GM18951 (cell line): ENCODE data around the gene NDUFA8.

ENCODE experiments used
- POLR2A ChIP-seq: IDR thresholded peaks from 4 replicates; pipeline ENCODE4 v1.6.1; 2011; ENCODE audit warnings: mild to moderate bottlenecking; ENCODE audit not compliant: insufficient read length, insufficient read depth; ENCODE audit errors: extremely low read depth
- in situ Hi-C: fragments of 300-500 bp; cut with MboI; formaldehyde crosslinking; loops from one replicate; pipeline ENCODE4 v1.12.0; 2022; ENCODE audit warnings: low sequenced_read_pairs, mixed read lengths, inconsistent platforms; ENCODE audit not compliant: unreplicated experiment

The NDUFA8 gene

GRCh38 chr9:122116448-122117173 is 43.0 kb downstream of the NDUFA8 start:
- TF ChIP-seq POLR2A: no peak
- in situ Hi-C loops: loop anchor here (25.0 kb wide), 1 partner anchor 696 kb away; the partner anchor contains the start of gene OR1K1

GRCh38 chr9:122116040-122116439 is 43.5 kb downstream of the NDUFA8 start:
- TF ChIP-seq POLR2A: no peak
- in situ Hi-C loops: loop anchor here (25.0 kb wide), 1 partner anchor 696 kb away; the partner anchor contains the start of gene OR1K1

GRCh38 chr9:122115176-122116035 is 44.2 kb downstream of the NDUFA8 start:
- in situ Hi-C loops: loop anchor here (25.0 kb wide), 1 partner anchor 697 kb away; the partner anchor contains the start of gene OR1K1
- no peak for TF ChIP-seq POLR2A

GRCh38 chr9:122113574-122113973 is 46.0 kb downstream of the NDUFA8 start:
- TF ChIP-seq POLR2A: no peak
- in situ Hi-C loops: loop anchor here (25.0 kb wide), 1 partner anchor 699 kb away; the partner anchor contains the start of gene OR1K1

GRCh38 chr9:122112238-122112637 is 47.3 kb downstream of the NDUFA8 start:
- in situ Hi-C loops: loop anchor here (25.0 kb wide), 1 partner anchor 700 kb away; the partner anchor contains the start of gene OR1K1
- TF ChIP-seq POLR2A: no peak

GRCh38 chr9:122111413-122112085 is 48.0 kb downstream of the NDUFA8 start:
- TF ChIP-seq POLR2A: no peak

GRCh38 chr9:122110100-122110833 is 49.3 kb downstream of the NDUFA8 start:
- in situ Hi-C loops: loop anchor here (25.0 kb wide), 1 partner anchor 702 kb away; the partner anchor contains the start of gene OR1K1
- no peak for TF ChIP-seq POLR2A

More at GRCh38 chr9:122111413-122112085, 48.0 kb downstream of the NDUFA8 start:
- in situ Hi-C loops: loop anchor here (25.0 kb wide), 1 partner anchor 701 kb away; the partner anchor contains the start of gene OR1K1

GRCh38 chr9:122109035-122109813 is 50.4 kb downstream of the NDUFA8 start:
- TF ChIP-seq POLR2A: no peak

GRCh38 chr9:122107291-122107805 is 52.2 kb downstream of the NDUFA8 start:
- in situ Hi-C loops: loop anchor here (10.0 to 25.0 kb wide), 2 partner anchors 247 to 705 kb away; partner anchors contain the start of gene OR1K1
- no peak for TF ChIP-seq POLR2A

More at GRCh38 chr9:122109035-122109813, 50.4 kb downstream of the NDUFA8 start:
- in situ Hi-C loops: loop anchor here (10.0 to 25.0 kb wide), 2 partner anchors 246 to 703 kb away; partner anchors contain the start of gene OR1K1

- no peak for TF ChIP-seq POLR2A
- in situ Hi-C loops: loop anchor here (10.0 to 25.0 kb wide), 2 partner anchors 248 to 706 kb away; partner anchors contain the start of gene OR1K1
These were observed 53.0 kb downstream of the NDUFA8 start for GRCh38 chr9:122106576-122106975.

- in situ Hi-C loops: loop anchor here (10.0 to 25.0 kb wide), 2 partner anchors 251 to 708 kb away; partner anchors contain the start of gene OR1K1
- no peak for TF ChIP-seq POLR2A
These were observed 55.6 kb downstream of the NDUFA8 start for GRCh38 chr9:122103985-122104384.
